Left lung (tissue), 10 donors: ENCODE results near the gene MRPL40. TPM values are rescaled to one million over a fixed set of nuclear protein-coding genes. Genes with fewer than 3 reads are reported as not detected.

ENCODE experiments used
- ATAC-seq: fragments of 200-7000 bp; cut with Tn5 transposase; one replicate; pipeline ENCODE4 v1.9.1; 2020; ENCODE audit warnings: moderate library complexity
- DNase-seq, 4 donors: peaks; one replicate each; pipeline ENCODE4 v3.0.0-alpha.2; 2013 to 2020
- H3K27ac ChIP-seq, 2 donors: fragments of 200-600 bp; sonication (generic) in 1 of 2; one replicate each; pipeline versions ENCODE4 v1.5.0 to v1.8.0; 2020 to 2021
- H3K27me3 ChIP-seq, 2 donors: fragments of 200-600 bp; sonication (generic) in 1 of 2; one replicate each; pipeline versions ENCODE4 v1.5.0 to v1.8.0; 2020 to 2021
- H3K36me3 ChIP-seq, 2 donors: fragments of 200-600 bp; sonication (generic) in 1 of 2; one replicate each; pipeline versions ENCODE4 v1.5.0 to v1.8.0; 2020 to 2021
- H3K4me1 ChIP-seq, 2 donors: fragments of 200-600 bp; one replicate each; pipeline ENCODE4 v1.8.0; 2021
- H3K4me3 ChIP-seq, 2 donors: fragments of 200-600 bp; sonication (generic) in 1 of 2; one replicate each; pipeline versions ENCODE4 v1.5.0 to v1.8.0; 2020 to 2021; ENCODE audit warnings: mild to moderate bottlenecking in 1 of 2
- H3K9me3 ChIP-seq, 2 donors: fragments of 200-600 bp; sonication (generic) in 1 of 2; one replicate each; pipeline versions ENCODE4 v1.5.0 to v1.8.0; 2020 to 2021
- CTCF ChIP-seq, 2 donors: fragments of 200-600 bp; sonication (generic) in 1 of 2; IDR thresholded peaks; one replicate each; pipeline versions ENCODE4 v1.5.0 to v1.8.0; 2021; ENCODE audit warnings: antibody characterized with exemption in 2 of 2
- intact Hi-C, 2 donors: fragments of 100-400 bp; cut with DNase I; formaldehyde crosslinking; loops; one replicate each; pipeline versions ENCODE4 v1.11.2 to v1.14.2; 2022
- polyA plus RNA-seq, 6 donors: library from polyadenylated mRNA; unstranded; fragments of 120-200 nt; gene quantifications; one replicate each; pipeline ENCODE4 v1.2.1, GENCODE V29; 2013; ENCODE audit not compliant: insufficient read length in 6 of 6
- total RNA-seq, 2 donors: library from RNA; stranded (reverse); fragmentation: NEBNext Ultra II Directional; extraction: Animal tissue kit (Norgen Biotek cat#: 25700); gene quantifications; one replicate each; pipeline ENCODE4 v1.2.1, GENCODE V29; 2021
- donor health status: DM: no; HTN: yes; CAD: no.
- donor health status: DM: no; HTN: no; CAD: no.

The MRPL40 gene
- total and polyA plus RNA-seq, 8 donors: 21.9 to 42.6 (median 38.5) TPM

GRCh38 chr22:19387038-19387437, 45.3 kb upstream of the MRPL40 start:
- Histone ChIP-seq H3K27me3 (no peaks in the 10 kb centered on the region), H3K27ac (no peak overlapping the region), H3K36me3 (peaks cover 0 to 100% of the 10 kb centered on the region in 2 donors), H3K9me3 (no peaks in the 10 kb centered on the region), H3K4me1 (no peaks in the 10 kb centered on the region), H3K4me3 (no peak overlapping the region)
- intact Hi-C loops: no loop called here
- DNase-seq (no peak), ATAC-seq (no peak)
- no peak for TF ChIP-seq CTCF (IDR thresholded peaks at IDR 0.05)

GRCh38 chr22:19387575-19387974, 44.8 kb upstream of the MRPL40 start:
- intact Hi-C loops: no loop called here
- no peak overlapping the region for H3K27ac ChIP-seq
- H3K4me3 ChIP-seq: no peak overlapping the region
- peaks cover 0 to 100% of the 10 kb centered on the region in 2 donors for H3K36me3 ChIP-seq
- H3K27me3 ChIP-seq: no peaks in the 10 kb centered on the region
- DNase-seq: no peak
- no peak for ATAC-seq
- H3K4me1 ChIP-seq: no peaks in the 10 kb centered on the region
- no peak for TF ChIP-seq CTCF (IDR thresholded peaks at IDR 0.05)
- no peaks in the 10 kb centered on the region for H3K9me3 ChIP-seq

- TF ChIP-seq CTCF (IDR thresholded peaks at IDR 0.05): no peak
- ATAC-seq (no peak), DNase-seq (no peak)
- H3K36me3 ChIP-seq: peaks cover 5 to 100% of the 10 kb centered on the region in 2 donors
- no peaks in the 10 kb centered on the region for H3K9me3 ChIP-seq
- intact Hi-C loops: no loop called here
- H3K27me3 ChIP-seq: no peaks in the 10 kb centered on the region
- no peaks in the 10 kb centered on the region for H3K4me1 ChIP-seq
- H3K27ac ChIP-seq: no peak overlapping the region
- H3K4me3 ChIP-seq: no peak overlapping the region
Measured at GRCh38 chr22:19393704-19394103, 38.6 kb upstream of the MRPL40 start.

- no peaks in the 10 kb centered on the region for H3K9me3 ChIP-seq
- no peak for TF ChIP-seq CTCF (IDR thresholded peaks at IDR 0.05)
- no peak overlapping the region for H3K27ac ChIP-seq
- no peak for DNase-seq
- H3K4me1 ChIP-seq: no peaks in the 10 kb centered on the region
- ATAC-seq: no peak
- no peak overlapping the region for H3K4me3 ChIP-seq
- H3K27me3 ChIP-seq: no peaks in the 10 kb centered on the region
- peaks cover 5 to 99% of the 10 kb centered on the region in 2 donors for H3K36me3 ChIP-seq
- intact Hi-C loops: no loop called here
Measured at GRCh38 chr22:19394274-19395050, 37.9 kb upstream of the MRPL40 start.

- no peak for TF ChIP-seq CTCF (IDR thresholded peaks at IDR 0.05)
- H3K27me3 ChIP-seq: no peaks in the 10 kb centered on the region
- no peak for DNase-seq
- H3K36me3 ChIP-seq: peaks cover 5 to 98% of the 10 kb centered on the region in 2 donors
- no peaks in the 10 kb centered on the region for H3K9me3 ChIP-seq
- no peak overlapping the region for H3K4me3 ChIP-seq
- H3K27ac ChIP-seq: no peak overlapping the region
- ATAC-seq: no peak
- H3K4me1 ChIP-seq: no peaks in the 10 kb centered on the region
- intact Hi-C loops: no loop called here
Measured at GRCh38 chr22:19395276-19395675, 37.1 kb upstream of the MRPL40 start.
